ENCODE data around the gene NGDN. TPM values are rescaled to one million over a fixed set of nuclear protein-coding genes. Genes with fewer than 3 reads are reported as not detected.

NGDN gene
- total RNA-seq, 2 donors from 2014 or later, result 54.2 to 58.3 TPM

GRCh38 chr14:23436327-23437132 is 33.0 kb upstream of the NGDN start:
- H3K27ac Mint-ChIP-seq, result no peak overlapping the region
- no peaks in the 10 kb centered on the region for H3K36me3 Mint-ChIP-seq
- no peaks in the 10 kb centered on the region for H3K9me3 Mint-ChIP-seq
- no peak for ATAC-seq
- peak in 1 of 2 donors; percentile 37 for DNase-seq (ENCODE audit: low spot score in 2 of 2)

- DNase-seq (ENCODE audit: low spot score in 2 of 2) (no peak), ATAC-seq (no peak)
- Mint-ChIP-seq H3K9me3 (no peaks in the 10 kb centered on the region), H3K27ac (no peak overlapping the region), H3K36me3 (no peaks in the 10 kb centered on the region)
Observed at GRCh38 chr14:23437133-23438100, 32.1 kb upstream of the NGDN start.

GRCh38 chr14:23438101-23438971 is 31.2 kb upstream of the NGDN start:
- DNase-seq (ENCODE audit: low spot score in 2 of 2) (no peak), ATAC-seq (no peak)
- H3K27ac Mint-ChIP-seq, result peak overlapping the region in 1 of 2 donors; percentile 74
- H3K36me3 Mint-ChIP-seq, result no peaks in the 10 kb centered on the region
- H3K9me3 Mint-ChIP-seq, result no peaks in the 10 kb centered on the region

DNA sequence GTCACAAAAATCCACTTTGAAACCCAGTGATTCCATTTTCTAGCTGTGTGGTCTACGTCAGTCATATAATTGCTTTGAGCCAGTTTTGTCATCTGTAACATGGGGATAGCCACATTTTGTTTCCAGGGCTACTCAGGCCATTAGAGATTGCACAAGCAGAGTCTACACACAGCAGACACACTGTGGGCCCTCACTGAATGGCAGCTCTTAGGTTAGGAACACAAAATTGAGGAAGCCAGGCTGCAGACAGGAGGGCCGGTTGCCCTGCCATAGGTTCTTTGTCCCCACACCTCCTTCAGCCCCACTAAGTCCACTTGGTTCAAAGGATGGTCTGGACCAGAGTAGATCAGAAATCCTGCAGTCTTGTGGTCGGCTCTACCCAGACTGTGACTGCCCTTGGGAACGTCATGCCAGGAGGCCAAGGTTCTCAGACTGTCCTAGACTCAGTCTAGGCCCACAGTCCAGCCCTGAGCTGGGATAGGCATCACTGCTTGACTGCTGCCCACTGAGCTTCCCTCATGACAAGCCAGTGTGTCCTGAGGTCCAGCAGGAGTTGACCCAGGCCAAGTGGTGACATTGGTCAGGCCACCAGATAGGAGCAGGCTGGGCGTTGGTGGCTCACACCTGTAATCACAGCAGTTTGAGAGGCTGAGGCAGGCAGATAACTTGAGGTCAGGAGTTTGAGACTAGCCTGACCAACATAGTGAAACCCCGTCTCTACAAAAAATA is 30.2 kb upstream of the NGDN start:
- ATAC-seq (no peak), DNase-seq (ENCODE audit: low spot score in 2 of 2) (no peak)
- Mint-ChIP-seq H3K36me3 (no peaks in the 10 kb centered on the region), H3K27ac (no peak overlapping the region), H3K9me3 (no peaks in the 10 kb centered on the region)

DNA sequence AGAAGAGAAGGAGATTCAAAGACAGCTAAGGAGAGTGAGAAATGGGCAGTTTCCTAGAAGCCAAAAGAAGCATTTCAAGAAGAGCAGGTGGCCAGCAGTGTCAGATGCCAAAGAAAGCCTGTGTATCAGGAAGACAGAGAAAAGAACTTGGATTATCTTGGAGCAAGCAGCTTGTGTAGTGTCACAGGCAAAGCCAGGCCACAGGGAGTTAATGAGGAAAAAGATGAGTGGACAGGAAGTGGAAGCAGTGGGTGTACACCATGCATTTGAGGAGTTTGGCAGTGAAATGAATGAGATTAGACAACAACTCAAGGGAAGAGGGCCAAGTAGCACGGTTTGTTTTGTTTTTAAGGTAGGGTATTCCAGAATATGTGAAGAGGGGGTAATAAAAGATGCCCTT is 28.4 kb upstream of the NGDN start:
- Mint-ChIP-seq H3K27ac (no peak overlapping the region), H3K9me3 (no peaks in the 10 kb centered on the region)
- no peak for ATAC-seq

GRCh38 chr14:23442721-23443356 is 26.7 kb upstream of the NGDN start:
- H3K27ac Mint-ChIP-seq, result peak overlapping the region in 1 of 2 donors; percentile 44
- peaks cover 0 to 3% of the 10 kb centered on the region in 2 donors for H3K36me3 Mint-ChIP-seq
- no peaks in the 10 kb centered on the region for H3K9me3 Mint-ChIP-seq
- ATAC-seq (no peak), DNase-seq (ENCODE audit: low spot score in 2 of 2) (no peak)

More for the DNA sequence above, 28.4 kb upstream of the NGDN start:
- no peak for DNase-seq (ENCODE audit: low spot score in 2 of 2)
- no peaks in the 10 kb centered on the region for H3K36me3 Mint-ChIP-seq

DNA sequence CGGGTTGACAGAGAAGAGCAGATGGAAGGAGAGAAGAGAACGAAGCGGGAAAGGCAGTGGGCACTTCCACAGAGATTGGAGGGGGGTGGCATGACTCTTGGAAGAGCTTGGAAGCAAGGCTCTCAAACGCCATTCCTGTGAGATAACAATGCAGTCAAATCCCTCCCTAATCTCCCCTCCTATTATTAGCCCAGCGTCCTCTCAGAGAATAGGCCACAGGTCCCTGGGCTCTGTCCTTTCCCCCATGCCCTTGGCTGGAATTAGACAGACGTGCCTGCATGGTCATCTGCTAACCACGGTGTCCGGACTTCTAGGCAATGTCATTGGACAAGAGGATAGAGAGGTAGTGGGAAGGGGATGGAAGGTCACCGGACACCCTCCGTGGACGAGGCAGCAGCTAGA is 26.1 kb upstream of the NGDN start:
- Mint-ChIP-seq H3K9me3 (no peaks in the 10 kb centered on the region), H3K36me3 (peaks cover 0 to 6% of the 10 kb centered on the region in 2 donors), H3K27ac (no peak overlapping the region)
- ATAC-seq, result no peak
- DNase-seq (ENCODE audit: low spot score in 2 of 2), result no peak

DNA sequence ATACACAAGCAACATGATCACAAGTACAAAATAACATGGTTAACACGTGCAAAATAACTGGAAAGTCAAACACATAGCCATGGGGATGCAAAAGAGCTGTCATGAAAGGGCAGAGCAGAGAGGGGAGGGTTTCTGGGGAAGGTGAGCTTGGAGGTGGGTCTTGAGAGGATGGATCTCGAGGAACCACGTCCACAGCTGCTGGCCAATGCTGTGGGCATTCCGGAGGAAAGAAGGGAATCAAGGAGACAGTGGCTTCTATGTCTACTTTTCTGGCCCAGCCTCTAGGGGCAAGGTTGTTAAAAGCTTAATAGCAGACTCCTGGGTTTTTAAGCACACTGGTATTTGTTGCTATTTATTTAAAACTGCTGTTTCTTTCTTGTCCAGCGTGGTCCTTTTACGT is 25.6 kb upstream of the NGDN start:
- DNase-seq (ENCODE audit: low spot score in 2 of 2) (no peak), ATAC-seq (no peak)
- Mint-ChIP-seq H3K27ac (no peak overlapping the region), H3K36me3 (peaks cover 0 to 6% of the 10 kb centered on the region in 2 donors), H3K9me3 (no peaks in the 10 kb centered on the region)

GRCh38 chr14:23444314-23444713 is 25.2 kb upstream of the NGDN start:
- no peaks in the 10 kb centered on the region for H3K9me3 Mint-ChIP-seq
- no peak overlapping the region for H3K27ac Mint-ChIP-seq
- DNase-seq (ENCODE audit: low spot score in 2 of 2) (no peak), ATAC-seq (no peak)
- peaks cover 0 to 6% of the 10 kb centered on the region in 2 donors for H3K36me3 Mint-ChIP-seq

GRCh38 chr14:23445773-23446172 is 23.7 kb upstream of the NGDN start:
- H3K9me3 Mint-ChIP-seq, result no peaks in the 10 kb centered on the region

DNA sequence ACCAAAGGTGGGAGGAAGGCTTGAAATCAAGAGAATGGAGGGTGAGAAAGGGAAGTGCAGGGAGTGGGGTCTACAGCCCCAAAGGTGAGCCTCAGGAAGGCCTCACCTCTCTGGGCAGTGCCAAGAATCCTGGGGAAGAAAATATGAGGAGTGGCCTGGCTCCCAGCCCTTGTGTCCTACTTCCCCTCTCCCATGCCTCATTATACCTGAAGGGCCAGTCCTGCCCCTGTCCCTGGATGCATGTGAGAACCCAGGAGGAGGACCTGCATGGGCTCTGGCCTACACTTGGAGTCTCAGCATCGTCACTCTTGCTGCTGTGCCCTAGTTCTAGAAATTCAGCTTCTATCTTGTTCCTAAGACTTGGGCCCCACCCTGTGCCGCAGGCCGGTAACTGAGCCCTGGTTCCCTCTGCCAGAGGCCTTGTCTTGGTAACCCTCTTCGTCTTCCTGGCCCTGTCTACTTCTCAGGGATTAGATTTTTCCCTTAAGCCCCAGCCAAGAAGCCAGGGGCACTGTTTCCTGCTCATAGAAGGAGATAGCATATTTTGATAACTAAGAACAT is 23.1 kb upstream of the NGDN start:
- peak overlapping the region in 1 of 2 donors; percentile 25 for H3K27ac Mint-ChIP-seq
- H3K36me3 Mint-ChIP-seq, result peaks cover 0 to 6% of the 10 kb centered on the region in 2 donors
- ATAC-seq (no peak), DNase-seq (ENCODE audit: low spot score in 2 of 2) (no peak)
- no peaks in the 10 kb centered on the region for H3K9me3 Mint-ChIP-seq

More at GRCh38 chr14:23445773-23446172, 23.7 kb upstream of the NGDN start:
- H3K27ac Mint-ChIP-seq, result no peak overlapping the region
- ATAC-seq (no peak), DNase-seq (ENCODE audit: low spot score in 2 of 2) (no peak)
- peaks cover 0 to 6% of the 10 kb centered on the region in 2 donors for H3K36me3 Mint-ChIP-seq

DNA sequence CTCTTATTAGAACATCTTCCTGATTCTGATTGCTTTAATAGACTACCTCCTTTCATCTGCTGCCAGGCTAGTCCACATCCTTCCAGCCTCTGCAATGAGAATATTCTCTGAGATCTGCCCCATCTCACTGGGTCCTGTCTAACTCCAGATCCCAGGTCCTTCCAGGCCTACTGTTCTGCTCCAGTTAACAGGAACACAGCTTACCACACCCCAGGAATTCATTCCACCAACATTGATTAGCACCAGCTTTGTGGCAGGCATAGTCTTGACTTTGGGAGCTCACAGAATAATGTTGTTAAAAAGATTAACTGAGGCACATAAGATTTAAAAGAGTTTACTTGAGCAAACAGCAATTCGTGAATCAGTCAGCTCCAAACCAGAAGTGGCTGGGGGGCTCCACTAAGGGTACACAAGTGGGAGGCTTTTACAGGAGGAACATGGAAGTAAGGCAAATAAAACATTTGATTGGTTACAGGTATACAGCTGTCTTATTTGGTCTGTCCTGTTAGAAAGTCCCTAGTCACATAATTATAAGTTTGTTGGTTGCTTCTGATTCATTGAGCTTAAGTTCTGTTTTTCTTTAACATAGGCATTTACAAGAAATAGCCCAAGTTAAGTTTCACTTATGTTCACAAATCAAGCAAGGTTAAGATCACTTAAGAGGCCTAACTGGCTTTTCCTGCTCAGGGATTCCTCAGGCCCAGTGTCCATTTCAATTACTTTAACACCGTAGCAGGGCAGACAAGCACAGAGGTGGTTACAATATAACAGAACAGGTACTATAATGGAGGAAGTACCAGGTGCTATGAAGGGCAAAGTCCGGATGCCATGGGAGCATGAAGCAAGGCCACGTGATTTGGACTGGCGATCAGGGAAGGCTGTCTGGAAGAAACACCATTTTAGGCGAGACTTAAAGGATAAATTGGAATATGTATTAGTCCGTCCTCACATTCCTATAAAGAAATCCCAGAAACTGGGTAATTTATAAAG is 21.8 kb upstream of the NGDN start:
- ATAC-seq (peak in 1 of 2 donors; percentile 94), DNase-seq (ENCODE audit: low spot score in 2 of 2) (no peak)
- H3K27ac Mint-ChIP-seq, result peak overlapping the region in 1 of 2 donors; percentile 97
- H3K36me3 Mint-ChIP-seq, result peaks cover 0 to 6% of the 10 kb centered on the region in 2 donors
- H3K9me3 Mint-ChIP-seq, result no peaks in the 10 kb centered on the region

DNA sequence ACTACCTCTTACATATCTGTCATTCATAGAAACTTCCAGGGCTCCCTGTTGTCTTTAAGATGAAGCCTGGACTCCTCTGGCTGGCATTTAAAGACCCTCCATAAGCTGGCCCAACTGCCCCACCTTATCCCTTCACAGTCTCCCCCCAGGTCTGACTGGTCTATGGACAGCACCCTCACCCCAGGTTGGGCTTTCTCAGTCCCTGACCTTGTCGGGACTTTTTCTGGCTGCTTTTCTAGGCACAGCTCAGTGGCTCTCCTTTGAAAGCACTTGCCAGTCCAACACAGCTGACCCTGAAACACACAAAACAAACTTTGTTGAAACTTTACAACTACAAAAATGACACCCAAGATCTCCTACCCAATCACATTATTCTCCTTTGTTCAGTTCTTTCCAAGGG is 20.2 kb upstream of the NGDN start:
- H3K36me3 Mint-ChIP-seq, result peaks cover 0 to 6% of the 10 kb centered on the region in 2 donors
- DNase-seq (ENCODE audit: low spot score in 2 of 2), result no peak
- peak overlapping the region in 1 of 2 donors; percentile 48 for H3K27ac Mint-ChIP-seq
- no peaks in the 10 kb centered on the region for H3K9me3 Mint-ChIP-seq
- no peak for ATAC-seq

GRCh38 chr14:23450379-23450778 is 19.1 kb upstream of the NGDN start:
- Mint-ChIP-seq H3K9me3 (no peaks in the 10 kb centered on the region), H3K36me3 (peaks cover 0 to 6% of the 10 kb centered on the region in 2 donors), H3K27ac (no peak overlapping the region)
- no peak for ATAC-seq
- no peak for DNase-seq (ENCODE audit: low spot score in 2 of 2)
